Esophagus squamous epithelium (tissue), 4 donors: ENCODE results near the gene MSI1.

Experiments
- POLR2A ChIP-seq, 4 donors: fragments of 450-650 bp; IDR thresholded peaks; one replicate each; pipeline ENCODE4 v1.6.1; 2017; ENCODE audit warnings: antibody characterized with exemption in 4 of 4, mild to moderate bottlenecking in 4 of 4, moderate library complexity in 3 of 4
- TF ChIP-seq, protein P1 (sequence below), 6 experiments: fragments of 450-650 bp in 4 of 6; fragments of 200-600 bp in 2 of 6; sonication (generic) in 2 of 6; IDR thresholded peaks; one replicate each; pipeline ENCODE4 v1.5.1; 2016 to 2019; ENCODE audit warnings: antibody characterized with exemption in 6 of 6, mild to moderate bottlenecking in 4 of 6, moderate library complexity in 4 of 6

DNA sequence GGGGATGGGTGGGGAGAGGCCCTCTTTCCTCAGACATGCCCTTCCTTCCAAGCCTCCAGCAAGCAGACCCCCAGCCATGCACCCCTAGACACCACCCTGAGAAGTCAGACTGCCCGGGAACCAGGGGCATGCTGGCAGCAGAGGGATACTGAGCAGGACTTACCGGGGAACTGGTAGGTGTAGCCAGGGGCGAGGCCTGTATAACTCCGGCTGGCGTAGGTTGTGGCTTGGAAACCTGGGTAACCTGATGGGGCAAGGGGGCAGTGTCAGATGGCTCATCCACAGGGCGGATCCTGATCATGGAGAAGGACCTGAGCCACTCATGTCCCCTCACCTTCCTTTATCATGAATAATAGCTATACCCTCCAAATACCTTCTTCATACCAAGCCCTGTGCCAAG, 15.8 kb downstream of the MSI1 start:
- TF ChIP-seq, protein P1, sequence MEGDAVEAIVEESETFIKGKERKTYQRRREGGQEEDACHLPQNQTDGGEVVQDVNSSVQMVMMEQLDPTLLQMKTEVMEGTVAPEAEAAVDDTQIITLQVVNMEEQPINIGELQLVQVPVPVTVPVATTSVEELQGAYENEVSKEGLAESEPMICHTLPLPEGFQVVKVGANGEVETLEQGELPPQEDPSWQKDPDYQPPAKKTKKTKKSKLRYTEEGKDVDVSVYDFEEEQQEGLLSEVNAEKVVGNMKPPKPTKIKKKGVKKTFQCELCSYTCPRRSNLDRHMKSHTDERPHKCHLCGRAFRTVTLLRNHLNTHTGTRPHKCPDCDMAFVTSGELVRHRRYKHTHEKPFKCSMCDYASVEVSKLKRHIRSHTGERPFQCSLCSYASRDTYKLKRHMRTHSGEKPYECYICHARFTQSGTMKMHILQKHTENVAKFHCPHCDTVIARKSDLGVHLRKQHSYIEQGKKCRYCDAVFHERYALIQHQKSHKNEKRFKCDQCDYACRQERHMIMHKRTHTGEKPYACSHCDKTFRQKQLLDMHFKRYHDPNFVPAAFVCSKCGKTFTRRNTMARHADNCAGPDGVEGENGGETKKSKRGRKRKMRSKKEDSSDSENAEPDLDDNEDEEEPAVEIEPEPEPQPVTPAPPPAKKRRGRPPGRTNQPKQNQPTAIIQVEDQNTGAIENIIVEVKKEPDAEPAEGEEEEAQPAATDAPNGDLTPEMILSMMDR (IDR thresholded peaks at IDR 0.05) = no peak
- TF ChIP-seq POLR2A (IDR thresholded peaks at IDR 0.05) = no peak
